Stimulated activated CD4-positive, alpha-beta T cell treated with anti-CD3 and anti-CD28 coated beads, Interleukin-12 subunit alpha, Interleukin-12 subunit beta, amount 100 ng/mL, for 48 hours (primary cell): Measurements from ENCODE around the gene HEXB.

ENCODE experiments used
- DNase-seq, 3 donors: peaks; one replicate each; pipeline ENCODE4 v3.0.0-alpha.2; 2020; ENCODE audit warnings: low read depth in 2 of 3, low spot score in 1 of 3

HEXB gene

GRCh38 chr5:74684900-74685851 lies at the start of gene HEXB:
Gene HEXB (plus strand): TSS chr5:74685233. CDS start chr5:74685261, 28 bp downstream.
- peak; percentile 73 to 87 (median 73) for DNase-seq

- DNase-seq, result no peak
Observed at GRCh38 chr5:74636149-74636548, 48.9 kb upstream of the HEXB start.

GRCh38 chr5:74636552-74636951 lies 48.5 kb upstream of the HEXB start:
- no peak for DNase-seq

GRCh38 chr5:74638544-74638969 lies 46.5 kb upstream of the HEXB start:
- DNase-seq, result no peak

GRCh38 chr5:74638970-74639806 lies 45.8 kb upstream of the HEXB start:
- DNase-seq, result no peak

- DNase-seq, result peak in 1 of 3 donors; percentile 30
Observed at GRCh38 chr5:74639807-74640449, 45.1 kb upstream of the HEXB start.

- peak in 2 of 3 donors; percentile 43 to 71 for DNase-seq
Observed at GRCh38 chr5:74640450-74640953, 44.5 kb upstream of the HEXB start, which contains the start of gene ENC1. Gene ENC1 (minus strand): TSS chr5:74640728. CDS start chr5:74636485, 4,243 bp downstream.

GRCh38 chr5:74640954-74641734 lies 43.9 kb upstream of the HEXB start:
- DNase-seq, result peak in 2 of 3 donors; percentile 28 to 39

- no peak for DNase-seq
Observed at GRCh38 chr5:74641735-74642542, 43.1 kb upstream of the HEXB start.

GRCh38 chr5:74642543-74642863 lies 42.5 kb upstream of the HEXB start:
- no peak for DNase-seq

- DNase-seq, result no peak
Observed at GRCh38 chr5:74643111-74643562, 41.9 kb upstream of the HEXB start.

- DNase-seq, result no peak
Observed at GRCh38 chr5:74647096-74647495, 37.9 kb upstream of the HEXB start.

- DNase-seq, result no peak
Observed at GRCh38 chr5:74648835-74649293, 36.2 kb upstream of the HEXB start.

GRCh38 chr5:74649421-74649973 lies 35.5 kb upstream of the HEXB start:
- no peak for DNase-seq

- no peak for DNase-seq
Observed at GRCh38 chr5:74651710-74652109, 33.3 kb upstream of the HEXB start.

GRCh38 chr5:74652576-74652975 lies 32.5 kb upstream of the HEXB start:
- no peak for DNase-seq

- DNase-seq, result no peak
Observed at GRCh38 chr5:74653991-74654390, 31.0 kb upstream of the HEXB start.

- DNase-seq, result no peak
Observed at GRCh38 chr5:74655206-74655605, 29.8 kb upstream of the HEXB start.

- DNase-seq, result no peak
Observed at GRCh38 chr5:74655716-74656115, 29.3 kb upstream of the HEXB start.
